Measurements from ENCODE around the gene WNT16.
A peak's percentile ranks its signal among the peaks of the same experiment; 100 is the strongest.

The WNT16 gene

GRCh38 chr7:121382473-121382872, 53.7 kb downstream of the WNT16 start:
- Mint-ChIP-seq H3K27ac (peak overlapping the region; percentile 97), H3K27me3 (no peaks in the 10 kb centered on the region), H3K4me3 (no peak overlapping the region), H3K36me3 (peaks cover 20% of the 10 kb centered on the region), H3K9me3 (no peaks in the 10 kb centered on the region), H3K4me1 (peaks cover 56% of the 10 kb centered on the region)
- ATAC-seq (ENCODE audit: low read depth) (peak; percentile 16), DNase-seq (ENCODE audit: low spot score in 2 of 2) (no peak)

GRCh38 chr7:121383235-121383910, 54.6 kb downstream of the WNT16 start:
- ATAC-seq (ENCODE audit: low read depth) (no peak), DNase-seq (ENCODE audit: low spot score in 2 of 2) (no peak)
- peaks cover 16% of the 10 kb centered on the region for H3K36me3 Mint-ChIP-seq
- H3K27me3 Mint-ChIP-seq: no peaks in the 10 kb centered on the region
- H3K27ac Mint-ChIP-seq: peak overlapping the region; percentile 97
- H3K9me3 Mint-ChIP-seq: no peaks in the 10 kb centered on the region
- peaks cover 57% of the 10 kb centered on the region for H3K4me1 Mint-ChIP-seq
- peak overlapping the region; percentile 54 for H3K4me3 Mint-ChIP-seq

- peaks cover 62% of the 10 kb centered on the region for H3K4me1 Mint-ChIP-seq
- H3K36me3 Mint-ChIP-seq: peaks cover 16% of the 10 kb centered on the region
- H3K9me3 Mint-ChIP-seq: no peaks in the 10 kb centered on the region
- peak overlapping the region; percentile 97 for H3K27ac Mint-ChIP-seq
- no peak for DNase-seq (ENCODE audit: low spot score in 2 of 2)
- H3K4me3 Mint-ChIP-seq: peak overlapping the region; percentile 24
- H3K27me3 Mint-ChIP-seq: no peaks in the 10 kb centered on the region
- ATAC-seq (ENCODE audit: low read depth): no peak
These were observed 55.5 kb downstream of the WNT16 start for GRCh38 chr7:121384265-121384664.

- peak overlapping the region; percentile 56 for H3K4me3 Mint-ChIP-seq
- no peak for ATAC-seq (ENCODE audit: low read depth)
- no peak for DNase-seq (ENCODE audit: low spot score in 2 of 2)
- no peaks in the 10 kb centered on the region for H3K27me3 Mint-ChIP-seq
- peaks cover 8% of the 10 kb centered on the region for H3K36me3 Mint-ChIP-seq
- H3K9me3 Mint-ChIP-seq: no peaks in the 10 kb centered on the region
- H3K4me1 Mint-ChIP-seq: peaks cover 63% of the 10 kb centered on the region
- peak overlapping the region; percentile 97 for H3K27ac Mint-ChIP-seq
These were observed 56.4 kb downstream of the WNT16 start for GRCh38 chr7:121385056-121385799.

GRCh38 chr7:121385800-121386179, 57.0 kb downstream of the WNT16 start:
- Mint-ChIP-seq H3K27ac (peak overlapping the region; percentile 97), H3K4me1 (peaks cover 61% of the 10 kb centered on the region), H3K9me3 (no peaks in the 10 kb centered on the region), H3K36me3 (peaks cover 6% of the 10 kb centered on the region), H3K27me3 (no peaks in the 10 kb centered on the region), H3K4me3 (peak overlapping the region; percentile 56)
- peak; percentile 26 to 65 for DNase-seq (ENCODE audit: low spot score in 2 of 2)
- peak; percentile 91 for ATAC-seq (ENCODE audit: low read depth)

- H3K4me1 Mint-ChIP-seq: peaks cover 55% of the 10 kb centered on the region
- no peak for ATAC-seq (ENCODE audit: low read depth)
These were observed 60.1 kb downstream of the WNT16 start for GRCh38 chr7:121388950-121389349.

GRCh38 chr7:121390109-121390508, 61.3 kb downstream of the WNT16 start:
- Mint-ChIP-seq H3K4me1 (peaks cover 50% of the 10 kb centered on the region), H3K4me3 (peak overlapping the region; percentile 24), H3K27me3 (no peaks in the 10 kb centered on the region), H3K27ac (peak overlapping the region; percentile 97), H3K9me3 (peaks cover 3% of the 10 kb centered on the region), H3K36me3 (peaks cover 17% of the 10 kb centered on the region)
- ATAC-seq (ENCODE audit: low read depth): no peak
- DNase-seq (ENCODE audit: low spot score in 2 of 2): no peak

More at GRCh38 chr7:121388950-121389349, 60.1 kb downstream of the WNT16 start:
- Mint-ChIP-seq H3K4me3 (peak overlapping the region; percentile 37), H3K36me3 (peaks cover 17% of the 10 kb centered on the region), H3K9me3 (peaks cover 3% of the 10 kb centered on the region), H3K27ac (peak overlapping the region; percentile 97), H3K27me3 (no peaks in the 10 kb centered on the region)
- no peak for DNase-seq (ENCODE audit: low spot score in 2 of 2)

- Mint-ChIP-seq H3K4me1 (peaks cover 48% of the 10 kb centered on the region), H3K36me3 (peaks cover 17% of the 10 kb centered on the region), H3K27ac (peak overlapping the region; percentile 97), H3K27me3 (no peaks in the 10 kb centered on the region), H3K4me3 (peak overlapping the region; percentile 24), H3K9me3 (peaks cover 3% of the 10 kb centered on the region)
- no peak for DNase-seq (ENCODE audit: low spot score in 2 of 2)
- no peak for ATAC-seq (ENCODE audit: low read depth)
These were observed 61.8 kb downstream of the WNT16 start for GRCh38 chr7:121390617-121391016.
